Fibroblast of lung (primary cell): ENCODE results near the gene PMS1. TPM values are rescaled to one million over a fixed set of nuclear protein-coding genes. Genes with fewer than 3 reads are reported as not detected.
A peak's percentile ranks its signal among the peaks of the same experiment; 100 is the strongest.

Source experiments
- DNase-seq, 2 donors: peaks; one replicate each; pipeline versions ENCODE4 v3.0.0 to v3.0.0-alpha.2; 2010; ENCODE audit warnings: low read depth in 2 of 2
- H2AFZ ChIP-seq: 2 replicates; pipeline ENCODE4 v1.5.1; 2012; ENCODE audit warnings: low read length, control low read depth, inconsistent platforms
- H3K27ac ChIP-seq: 2 replicates; pipeline ENCODE4 v1.5.1; 2011; ENCODE audit warnings: low read length, control low read depth; ENCODE audit not compliant: insufficient read depth
- H3K27me3 ChIP-seq: 2 replicates; pipeline ENCODE4 v1.5.1; 2011; ENCODE audit warnings: mild to moderate bottlenecking, low read length; ENCODE audit not compliant: control insufficient read depth, insufficient read depth
- H3K36me3 ChIP-seq: 2 replicates; pipeline ENCODE4 v1.5.1; 2011; ENCODE audit warnings: low read length; ENCODE audit not compliant: control insufficient read depth, insufficient read depth
- H3K4me1 ChIP-seq: 2 replicates; pipeline ENCODE4 v1.5.1; 2011; ENCODE audit warnings: low read length; ENCODE audit not compliant: control insufficient read depth, insufficient read depth; ENCODE audit errors: extremely low read depth
- H3K4me2 ChIP-seq: 2 replicates; pipeline ENCODE4 v1.5.1; 2011; ENCODE audit warnings: low read length, control low read depth; ENCODE audit not compliant: insufficient read depth; ENCODE audit errors: extremely low read depth
- H3K4me3 ChIP-seq, 4 experiments: fragments of 200-600 bp in 1 of 4; sonication (generic) in 1 of 4; replicated peaks in 1 of 4; 2 replicates each; pipeline ENCODE4 v1.5.1; 2011 to 2016; ENCODE audit warnings: low read length in 4 of 4, low read depth in 3 of 4, mild to moderate bottlenecking in 3 of 4, control low read depth in 2 of 4, inconsistent platforms in 1 of 4, mixed read lengths in 1 of 4; ENCODE audit not compliant: insufficient read depth in 1 of 4; ENCODE audit errors: control extremely low read depth in 1 of 4
- H3K79me2 ChIP-seq: 2 replicates; pipeline ENCODE4 v1.5.1; 2012; ENCODE audit warnings: mild to moderate bottlenecking, low read length, inconsistent platforms; ENCODE audit not compliant: control insufficient read depth, insufficient read depth
- H3K9ac ChIP-seq: 2 replicates; pipeline ENCODE4 v1.5.1; 2011; ENCODE audit warnings: mild to moderate bottlenecking, low read length, control low read depth; ENCODE audit not compliant: insufficient read depth
- H3K9me3 ChIP-seq: 2 replicates; pipeline ENCODE4 v1.5.1; 2012; ENCODE audit warnings: low read depth, low read length; ENCODE audit not compliant: control insufficient read depth, insufficient read depth
- H4K20me1 ChIP-seq: 2 replicates; pipeline ENCODE4 v1.5.1; 2011; ENCODE audit warnings: low read length; ENCODE audit not compliant: control insufficient read depth, insufficient read depth; ENCODE audit errors: extremely low read depth
- EZH2 ChIP-seq: IDR thresholded peaks from 2 replicates; pipeline ENCODE4 v1.5.1; 2012; ENCODE audit warnings: low read length, control low read depth, mild to moderate bottlenecking; ENCODE audit errors: missing control alignments
- polyA plus RNA-seq, 2 donors: library from polyadenylated mRNA; depleted of rRNA in 1 of 2; stranded (reverse) in 1 of 2; unstranded in 1 of 2; fragments of >200 nt; gene quantifications; 2 replicates each; pipeline ENCODE4 v1.2.1, GENCODE V29; 2011 to 2012; ENCODE audit warnings: missing spikeins in 1 of 2
- total RNA-seq: library from RNA; depleted of rRNA; stranded (reverse); fragments of >200 nt; gene quantifications from 2 replicates; pipeline ENCODE4 v1.2.1, GENCODE V29; 2014
- TF ChIP-seq, protein P1 (sequence below), 2 donors: IDR thresholded peaks in 1 of 2; conservative IDR thresholded peaks in 1 of 2; 1 replicate in 1 of 2; 2 replicates in 1 of 2; pipeline ENCODE4 v1.5.1; 2011 to 2012; ENCODE audit warnings: low read length in 2 of 2, control low read depth in 1 of 2, inconsistent platforms in 1 of 2, low read depth in 1 of 2, mild to moderate bottlenecking in 1 of 2

Gene PMS1
- total and polyA plus RNA-seq, 2 donors (not counting 1 experiment from before 2014, with no cell fraction given) = 15.7 to 41.0 TPM

DNA sequence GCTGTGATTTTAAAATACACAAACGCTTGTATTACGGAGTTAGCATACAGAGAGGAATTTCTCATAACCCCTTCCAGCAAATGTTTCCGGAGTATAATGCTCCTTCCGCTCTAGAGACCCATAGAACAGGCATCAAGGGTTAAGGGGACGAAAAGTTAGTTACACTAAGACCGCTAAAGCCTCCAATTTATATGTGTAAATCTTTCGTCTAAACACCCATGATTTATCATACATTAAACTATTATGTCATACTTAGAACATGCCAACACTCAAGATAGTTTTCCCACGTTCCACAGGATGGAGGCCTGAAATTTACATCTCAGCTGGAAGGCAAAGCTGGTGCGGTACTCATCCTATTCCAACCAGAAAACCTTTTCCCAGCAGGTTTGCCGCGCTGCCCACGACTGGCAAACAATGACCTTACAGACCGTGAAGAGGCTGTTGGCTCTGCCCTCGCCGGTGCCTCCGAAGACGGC is 761 bp upstream of the PMS1 start:
- Histone ChIP-seq H3K4me3 (peak overlapping the region; percentile 73 to 97 (median 93)), H3K27ac (peak overlapping the region; percentile 95), H3K4me2 (peak overlapping the region; percentile 86), H3K27me3 (no peaks in the 10 kb centered on the region), H2AFZ (peak overlapping the region; percentile 89), H3K36me3 (peaks cover 2% of the 10 kb centered on the region), H4K20me1 (no peaks in the 10 kb centered on the region), H3K4me1 (no peaks in the 10 kb centered on the region), H3K9ac (peak overlapping the region; percentile 89), H3K79me2 (peaks cover 73% of the 10 kb centered on the region), H3K9me3 (no peaks in the 10 kb centered on the region)
- TF ChIP-seq, protein P1, sequence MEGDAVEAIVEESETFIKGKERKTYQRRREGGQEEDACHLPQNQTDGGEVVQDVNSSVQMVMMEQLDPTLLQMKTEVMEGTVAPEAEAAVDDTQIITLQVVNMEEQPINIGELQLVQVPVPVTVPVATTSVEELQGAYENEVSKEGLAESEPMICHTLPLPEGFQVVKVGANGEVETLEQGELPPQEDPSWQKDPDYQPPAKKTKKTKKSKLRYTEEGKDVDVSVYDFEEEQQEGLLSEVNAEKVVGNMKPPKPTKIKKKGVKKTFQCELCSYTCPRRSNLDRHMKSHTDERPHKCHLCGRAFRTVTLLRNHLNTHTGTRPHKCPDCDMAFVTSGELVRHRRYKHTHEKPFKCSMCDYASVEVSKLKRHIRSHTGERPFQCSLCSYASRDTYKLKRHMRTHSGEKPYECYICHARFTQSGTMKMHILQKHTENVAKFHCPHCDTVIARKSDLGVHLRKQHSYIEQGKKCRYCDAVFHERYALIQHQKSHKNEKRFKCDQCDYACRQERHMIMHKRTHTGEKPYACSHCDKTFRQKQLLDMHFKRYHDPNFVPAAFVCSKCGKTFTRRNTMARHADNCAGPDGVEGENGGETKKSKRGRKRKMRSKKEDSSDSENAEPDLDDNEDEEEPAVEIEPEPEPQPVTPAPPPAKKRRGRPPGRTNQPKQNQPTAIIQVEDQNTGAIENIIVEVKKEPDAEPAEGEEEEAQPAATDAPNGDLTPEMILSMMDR (conservative IDR thresholded peaks at IDR 0.05 in 1 of 2, IDR thresholded peaks at IDR 0.05 in 1 of 2; ENCODE audit: low read depth in 1 of 2, low read length in 2 of 2) = no peak
- TF ChIP-seq EZH2 = no peak
- peak; percentile 47 to 56 for DNase-seq

DNA sequence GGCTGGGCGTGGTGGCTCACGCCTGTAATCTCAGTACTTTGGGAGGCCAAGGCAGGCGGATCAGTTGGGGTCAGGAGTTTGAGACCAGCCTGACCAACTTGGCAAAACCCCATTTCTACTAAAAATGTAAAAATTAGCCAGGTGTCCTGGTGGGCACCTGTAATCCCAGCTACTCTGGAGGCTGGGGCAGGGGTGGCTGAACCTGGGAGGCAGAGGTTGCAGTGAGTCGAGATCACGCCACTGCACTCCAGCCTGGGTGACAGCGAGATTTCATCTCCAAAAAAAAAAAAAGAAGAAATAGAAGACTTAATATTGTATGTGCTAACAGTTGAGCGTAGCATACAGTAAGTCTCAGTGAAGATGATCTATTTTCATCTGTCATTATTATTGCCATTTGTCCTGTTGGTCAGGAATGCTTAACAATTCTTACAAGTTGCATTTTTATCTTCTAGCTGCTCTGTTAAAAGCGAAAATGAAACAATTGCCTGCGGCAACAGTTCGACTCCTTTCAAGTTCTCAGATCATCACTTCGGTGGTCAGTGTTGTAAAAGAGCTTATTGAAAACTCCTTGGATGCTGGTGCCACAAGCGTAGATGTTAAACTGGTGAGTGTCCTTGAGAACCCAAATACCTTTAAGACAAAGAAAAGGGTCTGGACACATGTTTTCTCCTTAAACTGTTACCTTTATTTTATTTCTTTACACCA is 7.2 kb downstream of the PMS1 start:
- H4K20me1 ChIP-seq = no peaks in the 10 kb centered on the region
- H3K4me1 ChIP-seq = no peaks in the 10 kb centered on the region
- no peak overlapping the region for H3K9ac ChIP-seq
- TF ChIP-seq, protein P1 (conservative IDR thresholded peaks at IDR 0.05 in 1 of 2, IDR thresholded peaks at IDR 0.05 in 1 of 2; ENCODE audit: low read depth in 1 of 2, low read length in 2 of 2) = no peak
- no peak for TF ChIP-seq EZH2
- H3K27me3 ChIP-seq = no peaks in the 10 kb centered on the region
- no peak overlapping the region for H3K27ac ChIP-seq
- H3K4me3 ChIP-seq = no peak overlapping the region
- H3K9me3 ChIP-seq = no peaks in the 10 kb centered on the region
- H3K36me3 ChIP-seq = no peaks in the 10 kb centered on the region
- no peak for DNase-seq
- H2AFZ ChIP-seq = no peak overlapping the region
- peaks cover 23% of the 10 kb centered on the region for H3K79me2 ChIP-seq
- H3K4me2 ChIP-seq = no peak overlapping the region

DNA sequence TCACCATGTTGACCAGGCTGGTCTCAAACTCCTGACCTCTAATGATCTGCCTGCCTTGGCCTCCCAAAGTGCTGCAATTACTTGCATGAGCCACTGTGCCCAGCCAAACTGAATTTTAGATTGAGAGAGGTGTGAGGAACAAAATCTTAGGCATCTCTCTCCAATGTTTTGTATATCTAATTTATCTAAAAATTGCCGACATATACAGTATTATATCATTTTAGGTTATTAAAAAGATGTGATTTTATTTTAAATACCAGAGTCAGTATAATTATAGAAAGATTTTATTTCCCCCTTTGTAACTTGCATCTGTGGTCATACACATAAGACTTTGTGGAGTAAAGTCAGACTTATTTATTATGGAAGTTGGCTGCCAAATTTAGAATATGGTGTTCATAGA is 10.1 kb downstream of the PMS1 start:
- Histone ChIP-seq H4K20me1 (no peaks in the 10 kb centered on the region), H3K4me1 (peaks cover 2% of the 10 kb centered on the region), H3K9ac (no peak overlapping the region), H3K27ac (no peak overlapping the region), H3K79me2 (peaks cover 11% of the 10 kb centered on the region), H2AFZ (no peak overlapping the region), H3K36me3 (no peaks in the 10 kb centered on the region), H3K27me3 (no peaks in the 10 kb centered on the region), H3K4me2 (no peak overlapping the region), H3K4me3 (no peak overlapping the region), H3K9me3 (no peaks in the 10 kb centered on the region)
- TF ChIP-seq EZH2 = no peak
- TF ChIP-seq, protein P1 (conservative IDR thresholded peaks at IDR 0.05 in 1 of 2, IDR thresholded peaks at IDR 0.05 in 1 of 2; ENCODE audit: low read depth in 1 of 2, low read length in 2 of 2) = no peak
- DNase-seq = no peak
